Endometrial microvascular endothelial cells (primary cell): ENCODE data around the gene CROCC2. TPM values are rescaled to one million over a fixed set of nuclear protein-coding genes. Genes with fewer than 3 reads are reported as not detected.

Source experiments
- in situ Hi-C: cut with HindIII; loops from 2 replicates; pipeline ENCODE4 v1.10.0; 2017; ENCODE audit warnings: low sequenced_read_pairs, low pct_unique_long_range_greater_than_20kb; ENCODE audit errors: inconsistent ontology term
- total RNA-seq: library from RNA; depleted of rRNA; stranded (reverse); fragments of >200 nt; gene quantifications from one replicate; pipeline ENCODE4 v1.2.3, GENCODE V29; 2015; ENCODE audit errors: inconsistent ontology term

The CROCC2 gene
- total RNA-seq, 1 donor from 2014 or later: not detected

DNA sequence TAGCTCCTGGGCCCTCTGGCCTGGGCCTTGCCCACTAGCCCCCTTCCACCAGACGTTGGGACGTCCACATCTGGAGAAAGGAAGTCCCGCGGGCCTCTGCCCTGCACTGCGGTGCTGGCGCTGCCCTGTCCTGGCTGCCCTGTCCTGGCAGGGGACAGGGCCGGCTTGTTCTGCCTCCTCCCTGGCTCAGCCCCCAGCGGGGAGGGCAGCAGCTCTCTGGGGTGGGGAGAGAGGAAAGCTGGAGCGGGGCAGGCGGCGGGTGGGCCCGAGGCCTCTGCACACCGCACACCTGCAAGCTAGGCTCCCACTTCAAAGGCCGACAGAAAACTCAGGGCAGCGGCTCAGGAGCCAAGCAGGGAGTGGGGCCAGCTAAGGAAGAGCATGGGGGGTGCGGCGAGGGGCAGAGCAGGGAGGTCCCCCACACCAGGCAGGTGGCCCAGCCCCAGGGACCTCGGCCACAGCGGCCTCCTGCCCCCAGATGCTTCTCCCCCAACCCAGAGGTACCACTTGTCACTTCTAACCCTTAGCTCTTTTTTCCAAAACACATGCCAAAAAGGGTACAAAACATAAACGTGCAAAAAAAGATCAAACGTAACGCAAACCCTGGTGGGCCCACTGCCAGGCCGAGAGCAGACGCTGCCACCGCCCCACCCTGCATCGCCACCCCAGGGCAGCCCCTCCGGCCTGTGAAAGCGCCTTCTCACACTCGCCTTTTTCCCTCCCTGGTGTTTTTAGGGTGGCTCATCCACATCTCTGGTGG lies 105.8 kb downstream of the CROCC2 start:
- in situ Hi-C loops: no loop called here

DNA sequence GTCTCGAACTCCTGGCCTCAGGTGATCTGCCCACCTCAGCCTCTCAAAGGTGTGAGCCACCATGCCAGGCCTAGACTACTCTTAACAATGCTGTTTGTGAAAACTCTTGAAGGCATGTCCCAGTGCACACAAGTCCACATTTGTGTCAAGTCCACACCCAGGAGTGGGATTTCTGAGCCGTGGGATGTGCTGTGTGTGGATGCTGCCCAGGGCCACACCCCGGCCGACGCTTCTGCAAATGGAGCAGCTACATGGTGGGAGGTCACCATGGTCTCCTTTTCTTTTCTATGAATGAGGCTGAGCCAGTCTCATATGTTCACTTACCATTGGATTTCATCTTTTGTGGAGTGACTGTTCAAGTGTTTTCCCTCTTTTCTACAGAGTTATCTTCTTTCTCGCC lies 108.1 kb downstream of the CROCC2 start:
- in situ Hi-C loops: no loop called here

DNA sequence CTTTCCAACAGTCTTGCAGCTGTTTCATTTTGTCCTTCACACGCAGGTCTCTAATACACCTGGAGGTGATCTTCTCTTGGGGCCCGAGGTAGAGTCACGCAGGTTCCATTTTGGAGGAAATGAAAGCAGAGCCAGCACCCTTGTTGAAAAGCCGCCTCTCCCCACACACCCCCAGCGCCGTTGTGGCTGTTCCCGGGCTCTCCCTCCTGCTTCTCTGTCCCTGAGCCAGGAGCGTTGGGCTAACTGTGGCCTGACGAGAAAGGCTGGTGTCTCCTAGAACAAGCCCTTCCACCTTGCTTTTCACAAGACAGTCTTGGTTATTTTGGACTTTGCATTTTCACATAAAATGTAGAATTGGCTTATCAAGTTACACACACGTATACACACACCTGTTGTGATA lies 108.6 kb downstream of the CROCC2 start:
- in situ Hi-C loops: no loop called here

DNA sequence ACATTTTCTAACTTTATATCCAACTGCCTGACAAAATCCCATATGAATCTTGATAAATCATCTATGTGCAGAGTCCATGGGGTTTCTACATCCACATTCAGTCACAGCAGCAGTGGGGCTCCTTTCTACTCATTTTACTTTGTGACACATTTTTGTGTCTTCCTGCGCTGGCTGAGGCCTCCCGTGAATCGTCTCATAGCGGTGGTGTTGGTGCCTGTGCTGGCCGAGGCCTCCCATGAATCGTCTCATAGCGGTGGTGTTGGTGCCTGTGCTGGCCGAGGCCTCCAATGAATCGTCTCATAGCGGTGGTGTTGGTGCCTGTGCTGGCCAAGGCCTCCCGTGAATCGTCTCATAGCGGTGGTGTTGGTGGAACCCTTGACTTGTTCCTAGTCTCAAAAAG lies 109.3 kb downstream of the CROCC2 start:
- in situ Hi-C loops: no loop called here

DNA sequence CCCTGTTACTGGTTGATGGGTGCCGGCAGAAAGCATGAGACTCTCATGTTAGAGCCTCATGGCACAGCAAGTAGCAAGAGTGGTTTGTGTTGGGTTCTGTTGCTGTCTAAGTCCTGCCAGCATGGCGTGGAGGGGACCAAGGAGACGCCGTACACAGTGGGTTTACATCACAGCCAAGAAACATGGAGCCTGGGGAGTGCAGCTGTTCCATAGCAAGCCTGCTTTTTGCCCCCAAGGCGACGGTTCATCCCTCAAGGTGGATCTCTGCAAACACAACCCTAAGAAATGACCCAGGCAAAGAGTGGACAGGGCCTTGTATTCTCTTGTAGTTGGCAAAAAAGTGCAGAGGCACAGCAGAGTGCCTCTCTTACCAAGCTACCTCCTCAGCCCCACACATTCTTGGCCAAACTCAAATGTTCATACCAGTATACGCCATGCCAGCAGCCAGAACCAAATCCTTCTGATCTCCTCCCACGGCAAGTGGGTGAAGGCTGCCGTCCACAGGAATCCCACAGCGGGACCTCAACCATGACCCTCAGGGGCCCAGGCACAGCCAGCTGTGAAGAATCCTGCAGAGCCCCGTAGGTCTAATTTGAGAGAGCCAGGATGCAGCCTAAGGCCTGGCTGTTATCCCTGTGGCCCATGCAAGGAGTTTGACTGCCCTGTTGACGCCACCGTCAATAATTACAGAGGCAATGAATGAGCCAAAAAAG lies 111.2 kb downstream of the CROCC2 start:
- in situ Hi-C loops: no loop called here

DNA sequence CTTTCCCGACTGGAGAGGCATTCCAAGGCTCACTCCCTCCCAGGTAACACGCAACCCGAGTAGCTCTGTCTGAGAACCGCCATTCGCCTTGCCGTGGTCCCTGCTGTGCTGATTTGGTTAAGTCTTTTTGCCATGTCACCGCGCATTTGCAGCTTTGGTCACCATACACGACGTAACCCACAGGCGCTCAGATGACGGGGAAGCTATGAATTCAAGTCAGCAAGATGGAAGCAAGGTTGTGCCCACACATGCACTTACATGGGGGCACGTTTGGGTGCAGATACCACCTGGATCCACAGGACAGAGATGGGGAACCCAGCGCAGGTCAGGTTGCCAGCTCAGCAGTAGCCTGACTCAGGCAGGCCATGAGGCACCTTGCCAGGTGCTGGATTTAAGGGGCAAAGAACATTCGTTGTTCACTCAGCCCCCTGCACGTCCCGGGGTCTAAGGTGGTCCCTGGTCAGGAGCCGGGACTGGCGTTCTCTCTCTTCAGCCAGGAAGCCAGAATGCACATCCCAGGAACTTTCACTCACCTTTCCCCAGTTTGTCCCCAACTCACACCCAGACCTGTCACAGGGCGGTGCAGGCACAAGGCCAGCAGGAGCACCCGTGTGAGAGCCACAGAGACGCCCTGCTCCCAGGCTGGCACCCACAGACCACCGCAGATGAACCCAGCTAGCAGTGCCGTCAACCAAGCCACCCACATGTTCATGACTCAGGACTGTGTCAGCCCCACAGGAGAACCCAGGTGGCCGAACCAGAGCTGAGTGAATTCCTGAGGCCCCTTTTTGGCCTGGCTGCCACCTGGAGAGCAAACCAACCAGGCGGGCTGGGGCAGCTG lies 112.1 kb downstream of the CROCC2 start:
- in situ Hi-C loops: no loop called here

DNA sequence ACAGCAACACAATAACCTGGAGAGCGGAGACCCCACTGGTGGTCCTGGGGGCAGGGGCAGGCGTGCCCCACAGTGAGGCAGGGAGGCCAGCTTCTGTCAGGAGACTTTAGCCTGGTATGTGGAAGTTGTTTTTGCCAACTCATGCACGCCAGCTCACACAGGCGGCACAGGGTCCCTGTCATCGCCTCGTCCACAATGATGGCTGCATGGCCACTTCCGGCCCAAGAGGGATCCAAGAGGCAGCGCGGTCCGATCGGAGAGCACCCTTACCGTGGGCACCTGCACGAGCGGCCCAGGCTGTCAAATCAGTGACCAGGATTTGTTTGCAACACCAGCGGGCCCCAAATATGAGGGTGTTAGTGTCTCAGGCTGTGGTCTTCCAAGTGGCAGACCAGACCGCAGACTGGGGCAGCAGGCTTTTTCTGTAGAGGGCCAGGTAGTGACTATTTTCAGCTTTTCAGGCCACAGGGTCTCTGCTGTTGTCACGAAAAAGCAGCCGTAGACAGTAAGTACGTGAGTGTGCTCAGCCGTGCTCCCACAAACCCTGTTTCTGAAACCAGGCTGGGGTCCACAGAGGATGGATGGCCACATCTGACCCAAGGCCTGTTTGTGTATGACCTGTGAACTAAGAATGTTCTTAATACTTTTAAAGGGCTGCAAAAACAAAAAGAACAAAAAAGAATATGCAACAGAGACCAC lies 113.5 kb downstream of the CROCC2 start:
- in situ Hi-C loops: no loop called here

DNA sequence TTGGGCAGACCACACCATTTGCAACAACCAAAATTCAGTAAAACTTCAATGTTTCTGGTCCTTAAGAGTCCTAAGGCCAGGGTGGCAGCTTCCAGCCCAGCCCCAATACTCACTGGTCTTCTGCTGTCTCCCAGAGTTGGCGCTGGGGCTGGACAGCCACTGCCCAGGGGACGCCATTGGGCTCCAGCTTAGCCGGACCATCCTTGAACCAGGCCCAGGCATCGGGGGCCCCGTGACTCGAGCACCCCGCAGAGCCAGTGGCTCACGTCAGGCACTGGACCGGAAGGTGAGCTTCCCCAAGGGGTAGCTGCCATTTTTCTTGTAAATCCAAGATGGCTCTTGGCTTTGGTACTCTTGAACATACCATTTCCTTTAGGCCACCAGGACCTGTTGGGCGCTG lies 114.1 kb downstream of the CROCC2 start:
- in situ Hi-C loops: no loop called here

DNA sequence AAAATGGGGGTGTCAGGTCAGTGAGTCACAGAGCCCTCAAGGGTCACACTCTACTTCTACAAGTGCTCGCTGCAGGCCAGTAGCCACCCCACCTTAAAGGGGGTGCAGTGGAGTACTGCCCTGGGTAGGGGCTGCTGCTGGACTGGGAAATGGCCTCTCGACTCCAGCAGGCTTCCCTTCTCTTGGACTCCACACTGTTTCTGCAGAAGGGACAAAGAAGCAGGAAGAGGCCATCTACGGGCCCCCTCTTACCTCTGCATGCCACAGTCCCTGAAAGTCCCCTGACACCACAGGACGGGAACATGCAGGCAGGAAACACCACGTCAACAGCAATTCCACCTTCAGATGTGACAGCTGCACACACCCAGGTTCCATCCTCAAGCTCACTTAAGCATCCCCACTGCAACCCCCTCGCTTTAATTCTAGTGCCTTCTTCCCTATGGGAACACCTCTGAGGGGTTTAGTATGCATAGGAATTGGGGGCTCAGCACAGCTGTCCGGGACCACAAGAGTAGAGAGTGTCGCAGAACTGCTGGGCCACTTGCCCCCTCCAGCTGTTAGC lies 114.6 kb downstream of the CROCC2 start:
- in situ Hi-C loops: no loop called here

DNA sequence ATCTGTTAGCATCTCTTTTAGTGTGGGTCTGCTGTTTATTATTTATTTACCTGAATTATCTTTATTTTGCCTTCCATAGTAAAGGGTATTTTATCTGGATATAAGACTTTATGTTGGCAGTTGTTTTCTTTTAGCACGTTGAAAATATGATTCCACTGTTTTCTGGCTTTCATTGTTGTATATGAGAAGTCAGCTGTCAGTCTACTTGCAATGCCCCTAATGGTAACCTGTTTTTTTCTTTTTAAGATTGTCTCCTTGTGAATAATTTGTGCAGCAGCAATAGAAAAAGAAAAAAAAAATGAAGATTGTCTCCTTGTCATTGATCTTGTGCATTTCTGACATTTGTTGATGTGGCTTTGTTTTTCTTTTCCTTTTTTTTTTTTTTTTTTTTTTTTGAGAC lies 119.5 kb downstream of the CROCC2 start:
- in situ Hi-C loops: no loop called here

DNA sequence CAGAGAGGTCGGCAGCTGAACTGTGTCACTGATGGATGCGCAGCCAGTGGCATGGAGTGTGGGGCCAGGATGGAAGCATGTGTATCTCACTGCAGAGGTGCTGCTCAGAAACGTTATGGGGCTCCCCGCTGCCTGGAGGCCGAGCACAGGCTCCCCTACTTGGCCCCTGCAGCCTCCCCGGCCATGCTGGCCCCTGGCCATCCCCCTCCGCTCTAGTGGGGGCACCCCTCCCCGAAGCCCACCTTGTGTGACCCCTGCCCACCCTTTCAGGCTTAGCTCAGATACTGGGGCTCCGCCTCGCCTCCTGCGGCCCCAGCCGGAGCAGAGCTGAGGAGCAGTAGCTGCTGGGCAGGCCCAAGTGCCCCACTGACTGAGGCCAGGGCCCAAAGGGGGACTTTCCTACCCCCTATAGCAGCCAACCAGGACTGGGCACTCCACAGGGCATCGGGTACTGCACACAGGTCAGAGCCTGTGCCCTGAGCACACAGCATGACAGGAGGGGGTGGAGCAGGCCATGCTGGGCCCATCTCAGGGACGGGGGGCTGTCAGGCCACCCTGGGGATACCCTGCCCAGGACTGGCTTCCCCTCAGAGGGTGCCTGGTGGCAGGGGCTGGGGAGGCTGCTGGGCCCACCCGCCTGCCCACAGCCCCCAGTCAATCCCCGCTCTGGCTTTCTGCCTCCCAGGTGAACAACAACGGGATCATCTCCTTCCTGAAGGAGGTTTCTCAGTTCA lies 123.6 kb downstream of the CROCC2 start:
- in situ Hi-C loops: no loop called here

DNA sequence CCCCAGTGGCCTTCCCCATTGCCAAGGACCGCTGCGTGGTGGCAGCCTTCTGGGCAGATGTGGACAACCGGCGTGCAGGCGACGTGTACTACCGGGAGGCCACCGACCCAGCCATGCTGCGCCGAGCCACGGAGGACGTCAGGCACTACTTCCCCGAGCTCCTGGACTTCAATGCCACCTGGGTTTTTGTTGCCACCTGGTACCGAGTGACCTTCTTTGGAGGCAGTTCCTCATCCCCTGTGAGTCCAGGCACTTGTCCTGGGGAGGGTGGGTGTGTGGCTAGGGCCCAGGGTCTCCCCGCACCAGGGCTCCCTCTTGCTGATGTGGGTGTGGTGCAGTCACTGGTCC lies 124.2 kb downstream of the CROCC2 start:
- in situ Hi-C loops: no loop called here

DNA sequence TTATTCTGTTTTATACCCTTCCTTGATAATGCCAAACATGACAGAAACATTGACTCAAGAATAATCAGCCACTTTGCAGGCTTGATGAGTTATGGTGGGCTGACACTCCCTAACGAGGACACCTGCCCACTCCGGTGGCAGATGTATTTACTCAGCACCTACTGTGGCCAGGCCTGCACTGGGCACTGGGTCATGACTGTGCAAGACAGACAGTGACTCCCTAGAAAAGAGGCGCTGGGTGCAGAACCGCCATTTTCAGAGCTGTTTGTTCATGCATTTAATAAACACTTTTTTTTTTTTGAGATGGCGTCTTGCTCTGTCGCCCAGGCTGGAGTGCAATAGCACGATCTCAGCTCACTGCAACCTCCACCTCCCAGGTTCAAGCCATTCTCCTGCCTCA lies 124.7 kb downstream of the CROCC2 start:
- in situ Hi-C loops: no loop called here

DNA sequence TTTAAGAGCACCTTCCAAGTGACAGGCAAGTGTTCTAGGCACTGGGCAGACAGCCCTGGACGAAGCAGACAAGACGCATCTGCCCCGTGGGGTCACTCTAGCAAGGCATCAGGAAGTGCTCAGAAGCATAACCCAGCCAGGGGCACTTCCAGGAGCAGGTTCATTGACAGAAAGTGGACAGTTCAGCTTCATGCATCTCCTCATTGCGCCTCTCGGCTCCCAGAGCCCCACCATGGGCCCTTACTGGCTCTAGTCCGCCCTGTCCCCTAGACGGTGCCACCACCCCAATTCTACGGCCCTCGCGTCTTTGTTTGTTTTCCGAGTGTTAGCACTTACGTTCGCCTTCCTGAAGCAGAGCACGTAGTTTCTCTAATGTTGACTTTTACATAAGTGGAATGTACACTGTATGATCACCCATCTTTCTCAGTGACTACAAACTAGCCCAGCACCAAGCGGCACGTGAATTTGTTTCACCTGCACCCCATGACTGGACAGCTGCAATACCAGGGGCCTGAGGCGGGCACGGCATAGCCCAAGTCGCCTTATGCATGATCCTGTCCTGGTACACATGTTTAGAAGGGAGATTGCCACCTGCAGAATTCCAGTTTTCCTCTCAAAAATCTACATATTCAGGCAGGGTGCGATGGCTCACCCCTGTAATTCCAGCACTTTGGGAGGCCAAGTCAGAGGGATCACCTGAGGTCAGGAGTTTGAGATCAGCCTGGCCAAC lies 125.5 kb downstream of the CROCC2 start:
- in situ Hi-C loops: no loop called here

DNA sequence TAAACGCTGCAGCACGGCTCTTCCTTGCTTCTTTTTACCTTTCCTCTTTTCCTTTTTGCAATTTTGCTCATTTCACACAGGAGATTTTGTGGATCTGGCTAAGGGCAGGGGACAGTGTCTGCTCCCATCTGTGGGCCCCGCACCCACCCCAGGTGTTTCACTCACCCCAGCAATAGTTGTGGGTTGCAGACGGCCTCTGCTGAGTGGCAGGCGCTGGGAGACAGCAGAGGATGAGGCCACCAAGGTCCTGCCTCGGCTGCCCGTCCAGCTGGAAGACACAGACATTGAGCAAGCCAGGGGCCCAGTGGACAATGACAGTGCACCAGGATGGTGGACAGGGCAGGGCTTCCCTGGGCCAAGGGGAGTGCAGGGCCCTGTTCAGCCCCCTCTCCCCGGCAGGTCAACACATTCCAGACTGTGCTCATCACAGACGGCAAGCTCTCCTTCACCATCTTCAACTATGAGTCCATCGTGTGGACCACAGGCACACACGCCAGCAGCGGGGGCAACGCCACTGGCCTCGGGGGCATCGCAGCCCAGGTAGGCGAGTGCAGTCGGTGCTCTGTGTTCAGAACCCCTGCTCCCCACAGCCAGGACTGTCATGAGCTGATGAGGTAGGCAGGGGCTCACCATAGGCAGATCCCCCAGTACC lies 127.3 kb downstream of the CROCC2 start:
- in situ Hi-C loops: no loop called here

DNA sequence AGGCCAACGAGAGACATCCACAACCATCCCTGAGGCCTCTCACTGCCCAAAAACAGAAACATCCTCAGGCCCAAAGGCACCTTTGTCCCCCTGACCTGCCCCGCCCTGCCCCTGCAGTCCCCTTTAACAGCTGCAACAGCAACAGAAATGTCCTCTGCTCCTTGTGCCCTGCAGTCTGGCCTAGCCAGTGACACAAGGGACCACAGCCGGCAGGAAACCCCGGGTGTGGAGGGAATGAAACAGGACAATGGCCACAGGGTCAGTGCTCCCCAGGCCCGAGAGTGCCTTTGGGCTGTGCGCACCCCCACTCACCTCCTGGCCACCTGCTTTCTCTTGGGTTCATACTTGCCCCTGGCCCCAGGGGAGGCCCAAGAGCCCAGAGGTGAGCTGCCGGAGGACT lies 127.9 kb downstream of the CROCC2 start:
- in situ Hi-C loops: no loop called here

DNA sequence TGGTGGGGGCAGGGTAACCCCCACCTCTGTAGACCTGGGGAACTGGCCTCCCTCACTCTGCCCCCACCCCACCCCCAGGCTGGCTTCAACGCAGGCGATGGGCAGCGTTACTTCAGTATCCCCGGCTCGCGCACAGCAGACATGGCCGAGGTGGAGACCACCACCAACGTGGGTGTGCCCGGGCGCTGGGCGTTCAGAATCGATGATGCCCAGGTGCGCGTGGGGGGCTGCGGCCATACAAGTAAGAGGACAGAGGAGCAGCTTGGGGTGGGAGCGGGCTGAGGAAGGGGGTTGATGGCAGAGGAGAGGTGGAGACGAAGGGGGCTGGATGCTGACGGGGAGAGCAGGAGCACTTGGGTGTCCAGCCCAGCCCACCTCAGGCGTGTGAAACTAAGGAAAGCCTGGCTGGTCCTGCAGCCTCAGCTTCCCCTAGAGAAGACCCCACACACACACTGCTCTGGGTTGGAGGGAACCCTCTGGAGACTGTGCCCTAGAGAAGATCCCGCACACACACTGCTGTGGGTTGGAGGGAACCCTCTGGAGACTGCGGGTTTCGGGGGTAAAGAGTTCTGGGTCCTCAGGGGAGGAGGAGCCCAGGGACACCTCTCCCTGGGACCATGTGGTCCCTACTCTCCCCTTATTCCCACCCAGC lies 128.5 kb downstream of the CROCC2 start:
- in situ Hi-C loops: no loop called here
